Measurements from ENCODE around the gene DNAJC9.
"Not testable (repeated sequence)": the region's sequence is repeated elsewhere in the genome, so short reads cannot be mapped to it uniquely, and the experiment has no call there.

The DNAJC9 gene

GRCh38 chr10:73263693-73264347 is 16.8 kb upstream of the DNAJC9 start:
- H3K36me3 ChIP-seq (ENCODE audit: control insufficient read depth in 4 of 4, insufficient read depth in 4 of 4, low read length in 3 of 4), result no peaks in the 10 kb centered on the region
- no peaks in the 10 kb centered on the region for H3K27me3 ChIP-seq (replicated peaks in 2 of 5; ENCODE audit: control insufficient read depth in 4 of 5, insufficient read depth in 5 of 5, low read length in 4 of 5)
- ChIA-PET CTCF (interaction anchor here (0.9 to 2.2 kb wide), 10 partner anchors 10 to 123 kb away, joined by 3 to 15 read pairs (median 4); partner anchors contain the start of gene MRPS16), POLR2A (no interaction called here)
- H3K9me3 ChIP-seq (ENCODE audit: control extremely low read depth in 1 of 5, control insufficient read depth in 4 of 5, insufficient read depth in 2 of 5, low read depth in 1 of 5, low read length in 4 of 5), result peaks cover 0 to 4% (median 0%) of the 10 kb centered on the region in 5 experiments
- DNase-seq, result peak in 2 of 3 donors; percentile 42 to 49
- no peak overlapping the region for H3K27ac ChIP-seq (ENCODE audit: insufficient read depth in 1 of 2, low read depth in 1 of 2, low read length in 2 of 2, poor library complexity in 1 of 2, severe bottlenecking in 2 of 2)
- no peaks in the 10 kb centered on the region for H3K4me1 ChIP-seq (ENCODE audit: control extremely low read depth in 1 of 4, control insufficient read depth in 4 of 4, insufficient read depth in 4 of 4, low read length in 3 of 4)
- no peak overlapping the region for H3K4me3 ChIP-seq (ENCODE audit: control insufficient read depth in 1 of 7, extremely low read depth in 1 of 7, insufficient read depth in 4 of 7, low read depth in 2 of 7, low read length in 6 of 7)
- WGBS (ENCODE audit: insufficient coverage), result no CpG with 5 or more reads among the region's 1 CpG

DNA sequence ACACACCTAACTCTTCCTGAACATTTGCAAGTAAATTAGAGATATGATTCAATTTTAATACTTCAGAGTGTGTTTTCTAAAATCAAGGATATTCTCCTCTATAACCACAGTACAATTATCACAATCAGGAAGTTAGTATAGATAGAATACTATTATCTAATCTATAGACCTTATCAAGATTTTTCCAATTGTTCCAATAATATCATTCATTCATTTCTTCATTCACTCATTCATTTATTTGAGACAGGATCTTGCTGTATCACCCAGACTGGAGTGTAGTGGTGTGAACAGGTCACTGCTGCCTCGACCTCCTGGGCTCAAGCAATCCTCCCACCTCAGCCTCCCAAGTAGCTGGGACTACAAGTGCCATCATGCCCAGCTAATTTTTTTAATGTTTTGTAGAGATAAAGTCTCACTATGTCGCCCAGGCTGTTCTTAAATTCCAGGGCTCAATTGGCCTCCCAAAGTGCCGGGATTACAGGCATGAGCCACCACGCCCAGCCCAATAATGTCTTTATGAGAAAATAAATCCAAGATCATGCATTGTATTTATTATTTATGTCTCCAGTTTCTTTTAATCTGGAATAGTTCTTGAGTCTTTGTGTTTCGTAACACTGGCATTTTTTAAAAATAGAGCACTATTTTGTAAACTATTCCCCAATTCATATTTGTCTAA is 16.0 kb upstream of the DNAJC9 start:
- ChIA-PET POLR2A (no interaction called here), CTCF (interaction anchor here (0.9 to 2.2 kb wide), 6 partner anchors 9 to 116 kb away, joined by 3 to 15 read pairs (median 4); partner anchors contain the start of gene MRPS16)
- WGBS (ENCODE audit: insufficient coverage), result no CpG with 5 or more reads among the region's 5 CpGs
- no peaks in the 10 kb centered on the region for H3K4me1 ChIP-seq (ENCODE audit: control extremely low read depth in 1 of 4, control insufficient read depth in 4 of 4, insufficient read depth in 4 of 4, low read length in 3 of 4)
- no peaks in the 10 kb centered on the region for H3K36me3 ChIP-seq (ENCODE audit: control insufficient read depth in 4 of 4, insufficient read depth in 4 of 4, low read length in 3 of 4)
- no peak overlapping the region for H3K4me3 ChIP-seq (ENCODE audit: control insufficient read depth in 1 of 7, extremely low read depth in 1 of 7, insufficient read depth in 4 of 7, low read depth in 2 of 7, low read length in 6 of 7)
- peaks cover 0 to 4% (median 0%) of the 10 kb centered on the region in 5 experiments for H3K9me3 ChIP-seq (ENCODE audit: control extremely low read depth in 1 of 5, control insufficient read depth in 4 of 5, insufficient read depth in 2 of 5, low read depth in 1 of 5, low read length in 4 of 5)
- H3K27me3 ChIP-seq (replicated peaks in 2 of 5; ENCODE audit: control insufficient read depth in 4 of 5, insufficient read depth in 5 of 5, low read length in 4 of 5), result no peaks in the 10 kb centered on the region
- no peak overlapping the region for H3K27ac ChIP-seq (ENCODE audit: insufficient read depth in 1 of 2, low read depth in 1 of 2, low read length in 2 of 2, poor library complexity in 1 of 2, severe bottlenecking in 2 of 2)
- DNase-seq, result no peak

DNA sequence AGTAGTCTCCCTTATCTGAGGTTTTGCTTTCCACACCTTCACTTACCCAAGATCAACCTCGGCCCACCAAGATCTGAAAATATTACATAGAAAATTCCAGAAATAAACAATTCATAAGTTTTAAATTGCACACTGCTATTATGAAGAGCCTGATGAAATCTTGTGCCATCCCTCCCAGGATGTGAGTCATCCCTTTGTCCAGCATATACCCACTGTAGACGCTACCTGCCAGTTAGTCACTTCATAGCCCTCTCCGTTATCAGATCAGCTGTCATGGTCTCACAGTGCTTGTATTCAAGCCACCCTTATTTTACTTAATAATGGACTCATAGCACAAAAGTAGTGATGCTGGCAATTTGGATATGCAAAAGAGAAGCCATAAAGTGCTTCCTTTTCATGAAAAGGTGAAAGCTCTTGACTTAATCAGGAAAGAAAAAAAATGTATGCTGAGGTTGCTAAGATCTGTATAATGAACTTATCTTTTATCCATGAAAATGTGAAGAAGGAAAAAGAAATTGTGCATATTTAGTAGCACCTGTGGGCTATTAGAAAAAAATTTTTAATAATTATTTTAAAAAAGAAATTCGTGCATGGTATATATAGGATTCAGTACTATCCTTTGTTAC is 15.2 kb upstream of the DNAJC9 start:
- 100% methylated on average over 2 of the region's 4 CpGs for WGBS (ENCODE audit: insufficient coverage)
- H3K27ac ChIP-seq (ENCODE audit: insufficient read depth in 1 of 2, low read depth in 1 of 2, low read length in 2 of 2, poor library complexity in 1 of 2, severe bottlenecking in 2 of 2), result no peak overlapping the region
- H3K9me3 ChIP-seq (ENCODE audit: control extremely low read depth in 1 of 5, control insufficient read depth in 4 of 5, insufficient read depth in 2 of 5, low read depth in 1 of 5, low read length in 4 of 5), result peaks cover 0 to 4% (median 0%) of the 10 kb centered on the region in 5 experiments
- CTCF ChIA-PET, result interaction anchor here (0.9 to 1.3 kb wide), 2 partner anchors 10 to 150 kb away, joined by 3 read pairs; no protein-coding TSS in a partner anchor
- H3K27me3 ChIP-seq (replicated peaks in 2 of 5; ENCODE audit: control insufficient read depth in 4 of 5, insufficient read depth in 5 of 5, low read length in 4 of 5), result no peaks in the 10 kb centered on the region
- no peak overlapping the region for H3K4me3 ChIP-seq (ENCODE audit: control insufficient read depth in 1 of 7, extremely low read depth in 1 of 7, insufficient read depth in 4 of 7, low read depth in 2 of 7, low read length in 6 of 7)
- DNase-seq, result peak in 1 of 3 donors; percentile 10
- POLR2A ChIA-PET, result no interaction called here
- no peaks in the 10 kb centered on the region for H3K36me3 ChIP-seq (ENCODE audit: control insufficient read depth in 4 of 4, insufficient read depth in 4 of 4, low read length in 3 of 4)
- no peaks in the 10 kb centered on the region for H3K4me1 ChIP-seq (ENCODE audit: control extremely low read depth in 1 of 4, control insufficient read depth in 4 of 4, insufficient read depth in 4 of 4, low read length in 3 of 4)

- CTCF ChIA-PET, result interaction anchor here (0.9 to 1.3 kb wide), 2 partner anchors 10 to 151 kb away, joined by 3 read pairs; no protein-coding TSS in a partner anchor
- Histone ChIP-seq H3K27me3 (replicated peaks in 2 of 5; ENCODE audit: control insufficient read depth in 4 of 5, insufficient read depth in 5 of 5, low read length in 4 of 5) (no peaks in the 10 kb centered on the region), H3K4me1 (ENCODE audit: control extremely low read depth in 1 of 4, control insufficient read depth in 4 of 4, insufficient read depth in 4 of 4, low read length in 3 of 4) (no peaks in the 10 kb centered on the region), H3K27ac (ENCODE audit: insufficient read depth in 1 of 2, low read depth in 1 of 2, low read length in 2 of 2, poor library complexity in 1 of 2, severe bottlenecking in 2 of 2) (no peak overlapping the region), H3K9me3 (ENCODE audit: control extremely low read depth in 1 of 5, control insufficient read depth in 4 of 5, insufficient read depth in 2 of 5, low read depth in 1 of 5, low read length in 4 of 5) (peaks cover 0 to 4% (median 0%) of the 10 kb centered on the region in 5 experiments), H3K36me3 (ENCODE audit: control insufficient read depth in 4 of 4, insufficient read depth in 4 of 4, low read length in 3 of 4) (no peaks in the 10 kb centered on the region), H3K4me3 (ENCODE audit: control insufficient read depth in 1 of 7, extremely low read depth in 1 of 7, insufficient read depth in 4 of 7, low read depth in 2 of 7, low read length in 6 of 7) (no peak overlapping the region)
- 100% methylated on average over 8 of the region's 9 CpGs for WGBS (ENCODE audit: insufficient coverage)
- DNase-seq, result no peak
- POLR2A ChIA-PET, result no interaction called here
Observed at GRCh38 chr10:73261362-73261995, 14.4 kb upstream of the DNAJC9 start.

DNA sequence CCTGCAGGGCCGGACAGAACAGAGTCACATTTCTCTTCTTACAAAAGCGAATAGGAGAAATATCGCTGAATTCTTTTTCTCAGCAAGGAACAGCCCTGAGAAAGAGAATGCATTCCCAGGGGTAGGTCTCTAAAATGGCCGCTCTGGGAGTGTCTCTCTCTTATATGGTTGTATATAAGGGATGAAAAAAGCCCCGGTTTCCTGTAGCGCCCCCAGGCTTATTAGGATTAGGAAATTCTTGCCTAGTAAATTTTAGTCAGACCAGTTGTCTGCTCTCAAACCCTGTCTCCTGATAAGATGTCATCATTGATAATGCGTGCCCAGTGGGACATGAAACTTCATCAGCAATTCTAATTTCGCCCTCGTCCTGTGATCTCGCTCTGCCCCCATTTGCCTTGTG is 11.6 kb upstream of the DNAJC9 start:
- WGBS (ENCODE audit: insufficient coverage), result 98% methylated on average over 8 of the region's 10 CpGs
- DNase-seq, result peak in 1 of 3 donors; percentile 17
- H3K36me3 ChIP-seq (ENCODE audit: control insufficient read depth in 4 of 4, insufficient read depth in 4 of 4, low read length in 3 of 4); POLR2A ChIA-PET; H3K4me1 ChIP-seq (ENCODE audit: control extremely low read depth in 1 of 4, control insufficient read depth in 4 of 4, insufficient read depth in 4 of 4, low read length in 3 of 4); H3K9me3 ChIP-seq (ENCODE audit: control extremely low read depth in 1 of 5, control insufficient read depth in 4 of 5, insufficient read depth in 2 of 5, low read depth in 1 of 5, low read length in 4 of 5); H3K27ac ChIP-seq (ENCODE audit: insufficient read depth in 1 of 2, low read depth in 1 of 2, low read length in 2 of 2, poor library complexity in 1 of 2, severe bottlenecking in 2 of 2); H3K27me3 ChIP-seq (replicated peaks in 2 of 5; ENCODE audit: control insufficient read depth in 4 of 5, insufficient read depth in 5 of 5, low read length in 4 of 5); H3K4me3 ChIP-seq (ENCODE audit: control insufficient read depth in 1 of 7, extremely low read depth in 1 of 7, insufficient read depth in 4 of 7, low read depth in 2 of 7, low read length in 6 of 7); CTCF ChIA-PET: not testable (repeated sequence)

DNA sequence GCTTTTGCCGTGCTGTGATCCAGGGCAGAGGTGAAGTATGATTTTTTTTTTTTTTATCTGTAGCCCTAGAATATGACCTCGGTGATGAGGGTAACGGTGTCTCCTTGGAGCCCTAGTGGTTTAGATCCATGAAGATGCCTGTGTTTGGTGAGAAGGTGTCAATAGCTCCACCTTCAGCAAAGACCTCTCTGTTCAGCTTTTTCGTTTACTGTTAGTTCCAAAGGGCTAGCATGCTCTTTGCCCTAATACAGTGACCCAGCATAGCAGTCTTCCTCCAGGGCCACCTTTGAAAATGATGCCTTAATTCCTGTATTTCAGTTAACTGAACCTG is 6.1 kb upstream of the DNAJC9 start:
- ChIA-PET POLR2A (interaction anchor here (0.7 to 1.3 kb wide), 3 partner anchors 11 to 160 kb away, joined by 3 to 4 read pairs (median 4); partner anchors contain the start of gene ANXA7), CTCF (interaction anchor here (0.8 to 4.3 kb wide), 6 partner anchors 9 to 94 kb away, joined by 3 to 15 read pairs (median 4); no protein-coding TSS in a partner anchor)
- peak; percentile 25 to 35 (median 27) for DNase-seq
- no peaks in the 10 kb centered on the region for H3K9me3 ChIP-seq (ENCODE audit: control extremely low read depth in 1 of 5, control insufficient read depth in 4 of 5, insufficient read depth in 2 of 5, low read depth in 1 of 5, low read length in 4 of 5)
- H3K36me3 ChIP-seq (ENCODE audit: control insufficient read depth in 4 of 4, insufficient read depth in 4 of 4, low read length in 3 of 4), result peaks cover 0 to 13% (median 10%) of the 10 kb centered on the region in 4 experiments
- 0% methylated on average over 3 of the region's 4 CpGs for WGBS (ENCODE audit: insufficient coverage)
- peak overlapping the region; percentile 95 to 97 for H3K27ac ChIP-seq (ENCODE audit: insufficient read depth in 1 of 2, low read depth in 1 of 2, low read length in 2 of 2, poor library complexity in 1 of 2, severe bottlenecking in 2 of 2)
- H3K4me3 ChIP-seq (ENCODE audit: control insufficient read depth in 1 of 7, extremely low read depth in 1 of 7, insufficient read depth in 4 of 7, low read depth in 2 of 7, low read length in 6 of 7), result peak overlapping the region in 6 of 7 experiments; percentile 88 to 99 (median 98)
- no peaks in the 10 kb centered on the region for H3K27me3 ChIP-seq (replicated peaks in 2 of 5; ENCODE audit: control insufficient read depth in 4 of 5, insufficient read depth in 5 of 5, low read length in 4 of 5)
- peaks cover 12 to 31% (median 26%) of the 10 kb centered on the region in 4 experiments for H3K4me1 ChIP-seq (ENCODE audit: control extremely low read depth in 1 of 4, control insufficient read depth in 4 of 4, insufficient read depth in 4 of 4, low read length in 3 of 4)

Measured in common myeloid progenitor, CD34-positive (primary cell).